IPS-18a (cell line): ENCODE data around the gene TRANK1.
"Not testable (repeated sequence)": the region's sequence is repeated elsewhere in the genome, so short reads cannot be mapped to it uniquely, and the experiment has no call there.

Experiments used
- H3K27ac ChIP-seq: one replicate; pipeline ENCODE4 v1.5.1; 2013; ENCODE audit warnings: low read length
- H3K27me3 ChIP-seq: one replicate; pipeline ENCODE4 v1.6.1; 2013; ENCODE audit warnings: mild to moderate bottlenecking, low read length; ENCODE audit not compliant: control insufficient read depth, insufficient read depth
- H3K36me3 ChIP-seq: one replicate; pipeline ENCODE4 v1.6.1; 2013; ENCODE audit warnings: low read depth, low read length; ENCODE audit not compliant: control insufficient read depth
- H3K4me1 ChIP-seq: one replicate; pipeline ENCODE4 v1.6.1; 2013; ENCODE audit warnings: low read depth, low read length; ENCODE audit not compliant: control insufficient read depth
- H3K4me3 ChIP-seq: one replicate; pipeline ENCODE4 v1.5.1; 2013; ENCODE audit warnings: low read length
- H3K9ac ChIP-seq: one replicate; pipeline ENCODE4 v1.6.1; 2013; ENCODE audit warnings: mild to moderate bottlenecking, low read length, moderate library complexity
- H3K9me3 ChIP-seq: one replicate; pipeline ENCODE4 v1.6.1; 2013; ENCODE audit warnings: low read depth, low read length; ENCODE audit not compliant: control insufficient read depth

The TRANK1 gene

DNA sequence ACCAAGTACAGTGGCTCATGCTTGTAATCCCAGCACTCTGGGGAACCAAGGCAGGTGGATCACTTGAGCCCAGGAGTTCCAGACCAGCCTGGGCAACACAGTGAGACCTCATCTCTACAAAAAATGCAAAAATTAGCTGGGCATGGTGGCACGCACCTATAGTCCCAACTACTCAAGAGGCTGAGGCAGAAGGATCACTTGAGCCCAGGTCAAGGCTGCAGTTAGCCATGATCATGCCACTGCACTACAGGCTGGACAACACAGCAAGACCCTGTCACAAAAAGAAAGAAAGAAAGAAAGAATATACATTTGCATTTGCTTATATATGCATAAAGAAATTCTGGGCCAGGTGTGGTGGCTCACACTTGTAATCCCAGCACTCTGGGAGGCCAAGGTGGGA is 13.4 kb downstream of the TRANK1 start:
- not testable (repeated sequence) for H3K4me3 ChIP-seq, H3K9ac ChIP-seq, H3K27ac ChIP-seq, H3K27me3 ChIP-seq, H3K36me3 ChIP-seq, H3K9me3 ChIP-seq
- H3K4me1 ChIP-seq, result peaks cover 16% of the 10 kb centered on the region

DNA sequence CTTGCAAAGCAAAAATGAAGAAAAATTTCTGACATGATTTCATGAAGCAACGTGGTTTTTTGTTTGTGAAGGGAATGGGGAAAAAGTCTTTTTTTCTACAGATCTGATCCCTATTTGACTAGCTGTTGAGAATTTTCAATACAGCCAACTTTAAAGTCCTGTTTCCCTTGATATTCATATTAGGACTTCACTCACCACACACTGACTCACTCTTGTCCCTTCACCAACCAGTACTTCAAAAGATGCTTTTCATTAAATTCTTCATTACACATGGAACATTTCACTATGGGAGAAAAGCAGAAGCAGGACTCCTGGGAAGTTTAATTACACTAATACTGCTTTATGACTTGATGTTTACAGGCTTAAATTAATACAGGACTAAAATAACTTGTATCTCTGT is 16.6 kb downstream of the TRANK1 start:
- H3K9me3 ChIP-seq, result no peaks in the 10 kb centered on the region
- H3K27ac ChIP-seq, result no peak overlapping the region
- no peak overlapping the region for H3K4me3 ChIP-seq
- H3K9ac ChIP-seq, result no peak overlapping the region
- H3K4me1 ChIP-seq, result peaks cover 14% of the 10 kb centered on the region
- no peaks in the 10 kb centered on the region for H3K27me3 ChIP-seq
- no peaks in the 10 kb centered on the region for H3K36me3 ChIP-seq

DNA sequence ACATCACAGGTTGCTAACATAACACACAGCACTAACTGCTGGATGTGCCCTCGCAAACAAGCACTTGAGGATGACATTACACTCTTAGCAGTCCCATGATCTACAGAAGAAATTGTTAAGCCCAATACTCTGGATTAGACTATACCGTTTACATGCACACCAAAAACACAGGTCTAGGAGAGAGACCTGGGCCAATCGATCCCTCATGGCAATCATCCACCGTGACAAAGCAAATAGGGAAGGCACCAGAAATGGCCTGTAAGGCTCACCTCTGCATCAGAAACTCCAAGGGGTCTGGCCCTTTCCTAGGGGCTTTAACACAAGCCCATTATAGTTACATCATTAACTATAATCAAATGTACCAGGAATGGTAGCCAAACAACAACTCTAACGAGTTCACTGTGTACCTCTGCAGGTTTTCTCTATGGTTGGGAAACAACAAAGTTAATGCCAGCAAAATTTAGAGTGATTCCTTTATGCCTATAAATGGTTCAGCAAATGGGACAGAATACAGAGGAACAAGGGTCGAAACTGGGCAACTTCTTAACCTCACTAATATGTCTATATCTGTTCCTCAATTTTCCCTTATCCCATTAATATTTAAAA is 18.5 kb downstream of the TRANK1 start:
- Histone ChIP-seq H3K27me3 (no peaks in the 10 kb centered on the region), H3K4me3 (no peak overlapping the region), H3K9ac (no peak overlapping the region)

DNA sequence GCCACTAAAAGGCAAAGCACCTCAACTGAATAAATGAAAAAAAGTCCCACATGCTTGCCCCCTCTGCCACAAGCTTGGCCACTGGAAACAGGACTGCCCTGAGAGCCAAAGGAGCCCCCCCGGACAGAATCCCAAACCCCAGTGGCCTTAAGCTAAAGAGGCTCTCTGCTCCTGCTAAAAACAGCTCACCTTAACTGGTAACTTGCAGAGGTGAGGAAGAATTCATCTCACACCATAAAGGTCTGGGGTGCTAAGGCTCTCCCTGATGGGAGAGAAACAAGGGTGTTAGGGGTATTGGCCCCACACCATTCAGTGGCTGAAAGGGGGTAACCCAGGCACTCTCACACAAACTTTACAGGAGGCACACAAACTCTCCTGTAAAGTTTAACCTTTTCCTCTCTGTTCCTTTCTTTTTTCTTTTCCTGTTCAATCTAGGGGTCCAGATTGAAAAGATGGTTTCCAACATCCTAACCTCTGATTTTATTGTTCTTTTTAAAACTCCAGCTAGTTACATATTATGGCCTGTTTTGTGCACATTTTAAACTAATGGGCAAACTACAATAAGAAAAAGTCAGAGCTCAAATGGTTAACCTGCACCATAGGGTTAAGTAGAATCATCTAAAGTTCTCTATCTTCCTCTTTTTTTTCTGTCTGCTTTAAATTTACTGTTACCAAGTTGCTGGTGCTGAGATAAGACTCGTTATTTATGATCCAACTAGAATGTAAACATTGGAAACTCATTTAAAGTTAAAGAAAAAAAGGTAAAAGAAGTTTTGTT is 19.9 kb downstream of the TRANK1 start:
- H3K4me3 ChIP-seq, result peak overlapping the region; percentile 40

More for the DNA sequence above, 18.5 kb downstream of the TRANK1 start:
- H3K9me3 ChIP-seq, result no peaks in the 10 kb centered on the region
- peaks cover 6% of the 10 kb centered on the region for H3K4me1 ChIP-seq
- no peak overlapping the region for H3K27ac ChIP-seq
- no peaks in the 10 kb centered on the region for H3K36me3 ChIP-seq

DNA sequence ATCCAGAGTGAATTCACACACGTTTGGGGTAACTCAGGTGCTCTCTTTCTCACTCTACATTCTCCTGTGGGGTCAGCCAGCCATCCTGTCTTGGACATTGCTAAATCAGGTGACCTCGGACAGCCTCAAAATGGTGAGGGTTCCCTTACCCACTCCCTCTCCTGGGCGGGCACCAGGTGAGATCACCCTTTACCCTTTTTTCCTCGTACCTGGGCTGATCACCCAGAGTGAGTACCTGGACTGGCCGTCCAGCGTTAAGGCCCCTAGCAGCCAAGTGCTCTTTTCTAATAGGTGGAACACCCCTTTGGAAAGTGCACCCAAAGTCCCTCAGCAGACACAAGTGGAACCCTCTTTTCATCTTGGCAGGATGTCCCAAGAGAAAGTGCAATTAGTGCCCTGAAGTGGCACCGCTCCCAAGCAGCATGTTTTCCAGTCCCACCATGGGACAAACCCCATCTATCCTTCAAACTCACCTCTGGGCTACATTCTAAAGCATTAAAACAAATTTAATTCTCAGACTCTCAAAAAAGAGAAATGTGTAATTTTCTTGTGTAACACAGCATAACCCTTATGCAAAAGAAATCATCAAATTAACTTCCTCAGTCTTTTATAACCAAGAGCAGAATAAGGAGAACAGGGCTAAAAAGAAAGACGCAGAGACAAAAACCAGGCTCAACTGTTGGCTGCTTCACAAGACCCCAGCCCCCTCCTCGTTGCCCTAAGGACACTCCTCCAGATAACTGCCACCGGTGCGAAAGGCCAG is 20.7 kb downstream of the TRANK1 start:
- peak overlapping the region; percentile 40 for H3K4me3 ChIP-seq
- no peaks in the 10 kb centered on the region for H3K27me3 ChIP-seq
- peaks cover 6% of the 10 kb centered on the region for H3K4me1 ChIP-seq
- H3K36me3 ChIP-seq, result no peaks in the 10 kb centered on the region
- H3K9me3 ChIP-seq, result no peaks in the 10 kb centered on the region
- no peak overlapping the region for H3K27ac ChIP-seq
- H3K9ac ChIP-seq, result peak overlapping the region; percentile 32

More for the DNA sequence above, 19.9 kb downstream of the TRANK1 start:
- Histone ChIP-seq H3K9me3 (no peaks in the 10 kb centered on the region), H3K4me1 (peaks cover 6% of the 10 kb centered on the region), H3K27me3 (no peaks in the 10 kb centered on the region), H3K27ac (no peak overlapping the region), H3K9ac (peak overlapping the region; percentile 32), H3K36me3 (no peaks in the 10 kb centered on the region)

DNA sequence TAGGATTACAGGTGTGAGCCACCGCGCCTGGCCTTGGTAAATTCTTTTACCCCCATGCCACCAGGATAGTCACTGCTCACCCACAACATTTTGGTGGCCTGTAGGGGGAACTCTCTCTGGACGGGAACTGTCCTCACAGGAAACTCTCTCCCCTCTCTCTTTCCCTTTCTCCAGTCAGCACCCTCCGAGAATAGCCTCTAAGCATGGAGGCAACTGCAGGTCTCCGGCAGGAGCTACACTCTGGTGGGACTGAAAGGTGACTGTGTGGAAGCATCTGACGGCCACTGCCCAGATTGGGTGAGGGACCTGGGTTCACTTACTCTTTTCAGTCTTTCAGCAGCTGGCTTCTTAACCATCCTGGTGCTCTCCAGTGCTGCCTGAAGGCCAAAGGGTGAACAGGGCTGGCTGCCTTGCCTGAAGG is 21.3 kb downstream of the TRANK1 start:
- H3K27me3 ChIP-seq, result no peaks in the 10 kb centered on the region
- no peak overlapping the region for H3K4me3 ChIP-seq
- H3K9ac ChIP-seq, result no peak overlapping the region
- H3K4me1 ChIP-seq, result peaks cover 6% of the 10 kb centered on the region
- H3K36me3 ChIP-seq, result no peaks in the 10 kb centered on the region
- no peaks in the 10 kb centered on the region for H3K9me3 ChIP-seq
- no peak overlapping the region for H3K27ac ChIP-seq

DNA sequence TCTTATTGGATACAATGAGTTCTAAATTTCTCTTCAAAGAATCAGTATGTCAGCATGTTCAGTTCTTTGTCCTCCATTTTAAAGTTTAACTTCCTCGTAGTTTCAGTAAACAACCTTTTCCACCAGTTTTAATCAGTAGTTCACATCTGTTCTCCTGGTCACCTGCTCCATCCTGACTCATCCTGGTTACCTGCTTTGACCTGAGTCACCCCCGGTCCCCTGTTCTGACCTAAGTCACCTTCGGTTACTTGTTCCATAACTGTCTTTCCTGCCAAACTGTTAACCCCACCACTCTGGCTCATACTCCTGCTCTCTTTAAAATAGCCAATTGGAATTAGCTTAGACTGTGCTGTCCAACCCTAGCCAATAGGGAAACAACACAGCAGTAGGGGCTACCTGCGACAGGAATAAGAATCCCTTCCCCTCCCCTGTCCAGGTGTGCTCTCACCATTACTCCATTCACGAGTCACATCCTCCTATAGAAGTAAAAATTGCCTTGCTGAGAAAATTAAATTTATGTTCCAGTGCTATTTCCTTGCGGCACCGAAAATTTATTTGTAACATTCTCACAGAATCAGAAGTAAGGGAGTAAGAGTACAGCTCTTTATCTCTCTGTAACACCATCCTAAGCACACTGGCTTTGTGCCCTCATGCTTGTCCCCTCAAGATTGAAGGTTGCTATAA is 23.8 kb downstream of the TRANK1 start:
- Histone ChIP-seq H3K4me1 (peaks cover 6% of the 10 kb centered on the region), H3K4me3 (no peak overlapping the region), H3K36me3 (no peaks in the 10 kb centered on the region), H3K27me3 (no peaks in the 10 kb centered on the region), H3K27ac (no peak overlapping the region), H3K9me3 (no peaks in the 10 kb centered on the region), H3K9ac (no peak overlapping the region)

DNA sequence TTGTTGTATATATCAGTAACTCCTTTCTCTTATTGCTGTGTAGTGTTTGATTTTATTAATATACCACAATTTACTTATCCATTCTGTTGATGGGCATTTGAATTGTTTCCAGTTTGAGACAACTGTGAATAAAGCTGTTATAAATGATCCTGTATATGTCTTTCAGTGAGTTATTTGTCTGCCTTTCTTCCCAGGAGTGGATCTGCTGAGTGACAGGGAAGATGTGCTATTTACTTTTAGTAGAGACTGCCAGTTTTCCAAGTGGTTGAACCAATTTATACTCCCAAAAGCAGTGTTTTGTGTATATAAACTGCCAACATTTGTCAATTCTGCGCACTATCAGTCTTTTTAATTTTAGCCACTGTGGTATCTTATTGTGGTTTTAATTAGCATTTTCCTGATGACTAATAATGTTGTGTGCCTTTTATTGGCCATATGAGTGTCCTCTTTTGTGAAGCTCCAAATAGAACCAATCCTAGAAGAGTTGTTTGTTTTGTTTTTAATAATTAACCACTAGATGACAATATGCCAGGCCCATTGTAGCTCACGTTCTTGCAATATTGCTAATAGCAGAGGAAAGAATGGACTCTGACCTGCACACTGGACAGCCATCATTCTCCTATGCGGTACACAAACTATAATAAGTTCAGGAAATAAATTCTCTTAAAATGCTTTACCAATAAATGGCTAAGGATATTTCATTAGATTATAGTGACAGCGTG is 25.3 kb downstream of the TRANK1 start:
- Histone ChIP-seq H3K4me3 (no peak overlapping the region), H3K27me3 (no peaks in the 10 kb centered on the region), H3K9me3 (no peaks in the 10 kb centered on the region), H3K36me3 (no peaks in the 10 kb centered on the region), H3K4me1 (peaks cover under 1% of the 10 kb centered on the region), H3K9ac (no peak overlapping the region), H3K27ac (no peak overlapping the region)

DNA sequence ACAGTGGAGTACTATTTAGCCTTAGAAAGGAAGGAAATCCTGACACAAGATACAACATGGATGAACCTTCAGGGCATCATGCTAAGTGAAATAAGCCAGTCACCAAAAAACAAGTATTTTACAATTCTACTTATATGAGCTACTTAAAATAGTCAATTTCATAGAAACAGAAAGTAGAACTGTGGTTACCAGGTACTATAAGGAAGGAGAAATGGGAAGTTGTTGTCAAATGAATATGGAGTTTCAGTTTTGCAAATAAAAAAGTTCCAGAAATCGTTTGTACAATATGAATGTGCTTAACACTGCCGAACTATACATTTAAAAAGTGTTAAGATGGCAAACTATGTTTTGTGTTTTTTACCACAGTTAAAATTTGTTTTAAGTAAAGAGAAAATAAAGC is 26.8 kb downstream of the TRANK1 start:
- H3K27ac ChIP-seq, result no peak overlapping the region
- H3K36me3 ChIP-seq, result no peaks in the 10 kb centered on the region
- no peak overlapping the region for H3K4me3 ChIP-seq
- no peaks in the 10 kb centered on the region for H3K27me3 ChIP-seq
- no peak overlapping the region for H3K9ac ChIP-seq
- no peaks in the 10 kb centered on the region for H3K9me3 ChIP-seq
- H3K4me1 ChIP-seq, result no peaks in the 10 kb centered on the region

DNA sequence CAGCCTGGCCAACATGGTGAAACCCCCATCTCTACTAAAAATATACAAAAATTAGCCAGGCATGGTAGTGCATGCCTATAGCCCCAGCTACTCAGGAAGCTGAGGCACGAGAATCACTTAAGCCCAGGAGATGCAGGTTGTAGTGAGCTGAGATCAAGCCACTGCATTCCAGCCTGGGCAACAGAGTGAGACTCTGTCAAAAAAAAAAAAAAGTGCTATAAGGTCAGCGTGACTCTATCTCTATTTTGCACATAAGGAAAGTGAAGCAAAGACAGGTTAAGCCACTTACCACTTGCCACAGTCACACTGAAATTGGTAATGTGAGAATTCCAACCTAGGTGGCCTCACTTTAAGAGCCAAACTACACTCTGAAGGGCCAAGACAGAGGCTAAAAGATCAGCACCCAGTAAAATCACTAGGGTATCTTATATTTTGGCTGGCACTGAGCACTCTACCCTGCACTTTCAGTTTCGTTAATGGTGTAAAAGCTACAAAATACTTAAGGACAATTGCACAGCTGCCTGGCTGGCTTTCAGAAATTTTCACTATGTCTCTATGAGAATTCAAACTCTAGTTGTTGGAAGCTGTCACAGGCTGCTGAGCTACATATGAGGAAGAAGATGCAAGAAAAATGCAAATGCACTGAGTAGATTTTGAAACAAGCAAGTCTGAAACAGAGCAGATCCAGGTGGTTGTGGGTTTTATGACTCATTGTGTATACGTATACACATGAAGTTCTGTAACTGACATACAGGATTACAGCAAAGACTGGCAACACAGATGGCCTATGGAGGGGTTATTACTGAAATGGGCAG is 32.7 kb downstream of the TRANK1 start:
- Histone ChIP-seq H3K4me3 (no peak overlapping the region), H3K36me3 (no peaks in the 10 kb centered on the region), H3K27ac (no peak overlapping the region), H3K27me3 (no peaks in the 10 kb centered on the region), H3K9ac (no peak overlapping the region), H3K9me3 (no peaks in the 10 kb centered on the region), H3K4me1 (no peaks in the 10 kb centered on the region)
